ENCODE measurements around the gene SHROOM1. TPM values are rescaled to one million over a fixed set of nuclear protein-coding genes. Genes with fewer than 3 reads are reported as not detected.

The SHROOM1 gene
- total RNA-seq, 1 donor from 2014 or later: 4.5 TPM

- no peak for DNase-seq (ENCODE audit: low read depth)
Observed at GRCh38 chr5:132824426-132824825, 6.0 kb downstream of the SHROOM1 start.

DNA sequence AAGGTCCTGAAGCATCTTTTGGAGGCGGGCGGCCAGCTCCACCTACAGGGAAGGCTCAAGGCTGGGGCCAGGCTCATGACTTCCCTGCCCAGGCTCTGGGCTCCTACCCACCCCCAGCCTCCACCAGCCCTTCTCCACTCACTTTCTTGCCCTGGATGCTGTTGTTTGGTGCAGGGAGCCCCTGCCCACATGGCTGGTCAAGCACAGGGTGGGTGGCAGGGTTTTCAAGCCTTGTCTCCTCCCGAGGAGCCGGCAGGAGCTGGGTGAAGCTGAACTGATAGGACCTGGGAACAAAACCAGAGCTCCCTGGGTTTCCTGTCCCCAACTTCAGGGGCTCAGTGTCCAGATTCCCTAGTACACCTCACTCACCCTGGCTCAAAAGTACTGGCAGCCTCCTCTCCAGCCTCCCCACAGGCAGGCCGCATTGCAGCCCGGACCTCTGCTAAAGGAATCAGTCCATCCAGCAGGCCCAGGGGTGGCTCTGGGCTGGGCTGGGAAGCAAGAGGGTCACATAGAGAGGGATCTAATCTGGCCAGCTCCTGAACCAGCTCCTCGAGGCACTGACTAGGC is 6.9 kb downstream of the SHROOM1 start:
- DNase-seq (ENCODE audit: low read depth): no peak

DNA sequence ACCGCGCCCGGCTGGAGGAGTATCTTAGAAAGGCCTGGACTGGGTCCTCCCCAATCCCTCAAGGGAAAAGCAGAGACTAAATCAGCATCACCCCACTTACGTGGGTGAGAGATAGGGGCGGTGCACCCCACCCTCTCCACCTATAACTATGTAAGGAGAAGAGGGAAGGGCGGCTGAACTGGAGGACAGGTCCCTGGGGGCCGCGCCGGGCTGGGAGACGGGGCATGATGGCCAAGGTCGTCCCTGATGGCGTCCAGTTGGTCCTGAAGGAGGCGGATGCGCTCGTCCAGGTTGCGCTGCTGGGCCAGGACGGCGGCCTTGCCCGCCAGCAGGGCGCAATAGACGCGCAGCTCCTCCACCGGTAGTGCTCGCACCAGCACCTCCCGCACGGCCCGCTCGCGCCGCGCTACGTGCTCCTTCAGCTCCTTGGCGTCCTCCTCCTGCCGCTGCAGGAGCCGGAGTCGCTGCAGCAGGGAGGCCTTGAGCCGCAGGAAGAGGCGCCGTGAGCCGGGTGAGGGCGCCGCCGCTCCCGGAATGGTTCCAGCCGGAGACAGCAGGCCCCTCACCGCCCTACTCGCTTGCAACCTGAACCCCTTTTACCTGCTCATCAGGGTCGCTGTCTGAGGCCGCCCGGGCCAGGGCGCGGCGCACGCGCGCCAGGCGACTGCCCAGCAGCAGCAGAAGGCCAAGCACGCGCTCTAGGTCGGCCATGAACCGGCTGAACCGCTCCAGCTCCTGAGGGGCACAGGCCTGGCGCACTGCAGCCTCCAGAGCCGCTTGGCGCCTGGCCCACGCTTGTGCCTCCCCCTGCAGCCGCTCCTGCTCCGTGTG is 7.6 kb downstream of the SHROOM1 start:
- DNase-seq (ENCODE audit: low read depth): no peak

DNA sequence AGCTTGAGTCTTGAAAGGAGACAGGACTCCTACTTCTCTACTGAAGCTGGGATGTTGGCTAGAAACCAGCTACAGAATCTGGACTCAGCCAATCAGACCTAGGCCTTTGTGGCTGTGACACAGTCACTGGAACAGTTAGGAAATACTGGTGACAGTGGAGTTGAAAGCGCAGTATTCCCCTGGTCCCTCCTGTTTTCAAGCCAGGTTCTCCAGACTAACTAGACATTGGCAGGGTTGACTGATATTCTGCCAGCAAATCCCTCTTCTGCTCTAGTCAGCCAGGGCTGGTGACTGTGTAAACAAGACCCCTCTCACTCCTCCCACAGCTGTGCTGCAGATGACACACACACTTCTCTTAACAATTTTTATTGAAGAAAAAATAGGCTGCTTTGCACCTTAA is 8.7 kb downstream of the SHROOM1 start:
- no peak for DNase-seq (ENCODE audit: low read depth)

DNA sequence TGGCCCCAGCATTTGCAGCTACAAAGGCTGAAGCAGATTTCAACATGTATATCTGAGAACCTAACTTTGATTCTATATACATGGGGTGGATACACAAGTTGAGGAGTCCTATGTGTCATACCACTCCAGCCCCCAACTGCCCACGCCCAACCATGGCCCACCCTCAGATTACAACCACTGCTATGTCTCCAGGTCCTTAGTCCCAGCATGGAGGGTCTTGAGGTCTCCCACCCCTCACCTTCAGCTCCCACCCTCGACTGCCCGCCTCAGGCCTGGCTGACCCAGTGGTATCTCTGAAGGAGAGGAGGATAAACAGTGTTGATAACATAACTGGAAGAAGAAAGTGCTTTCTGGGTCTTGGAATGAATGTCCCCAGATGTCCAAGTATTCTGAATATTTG is 9.1 kb downstream of the SHROOM1 start:
- DNase-seq (ENCODE audit: low read depth): no peak

DNA sequence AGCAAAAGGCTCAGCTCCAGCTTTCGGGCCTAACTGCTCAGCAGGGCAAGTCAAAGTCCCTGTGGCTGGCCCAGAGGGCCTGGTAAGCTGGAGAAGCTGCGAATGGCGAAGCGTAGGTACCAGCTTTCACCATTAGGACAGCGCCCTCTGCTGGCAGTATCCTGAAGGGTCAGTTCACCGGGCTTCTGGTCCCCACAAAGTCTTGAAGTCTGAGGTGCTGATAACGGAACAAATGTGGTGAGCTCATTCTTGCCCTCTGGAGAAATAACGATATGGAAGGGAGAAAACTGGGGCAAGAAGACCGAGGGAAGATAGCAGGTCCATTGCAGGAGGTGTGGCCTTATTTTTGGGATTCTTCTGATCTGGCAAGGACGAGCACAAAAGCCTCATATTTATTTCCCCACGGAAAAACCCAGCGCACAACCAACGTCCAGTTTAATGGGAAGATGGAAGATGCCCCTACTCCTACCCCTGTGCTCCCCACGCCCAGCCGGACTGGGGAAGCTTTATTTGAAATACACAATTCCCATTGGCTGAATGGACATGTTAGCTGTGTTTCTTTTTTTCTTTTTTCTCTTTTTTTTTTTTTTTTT is 10.2 kb downstream of the SHROOM1 start:
- peak; percentile 83 for DNase-seq (ENCODE audit: low read depth)

DNA sequence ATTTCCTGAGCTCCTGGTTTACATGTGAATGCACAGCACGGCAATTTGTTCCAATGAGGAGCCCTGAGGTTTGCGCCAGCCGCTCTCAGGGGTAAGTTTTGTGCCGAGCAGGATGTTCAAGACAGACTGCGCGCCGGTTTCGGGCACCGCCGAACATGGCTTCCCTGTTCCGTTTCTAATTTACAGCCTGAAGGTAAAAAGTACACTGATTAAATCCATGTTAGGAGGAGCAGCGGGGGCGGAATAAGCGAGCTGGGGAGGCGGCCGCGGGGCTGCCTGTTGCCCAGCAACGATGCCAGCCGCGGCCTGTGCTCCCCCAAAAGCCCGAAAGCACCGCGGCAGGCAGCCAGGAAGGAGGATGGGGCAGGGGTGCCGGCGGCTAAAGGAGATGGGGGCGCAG is 11.0 kb downstream of the SHROOM1 start:
- DNase-seq (ENCODE audit: low read depth): no peak

DNA sequence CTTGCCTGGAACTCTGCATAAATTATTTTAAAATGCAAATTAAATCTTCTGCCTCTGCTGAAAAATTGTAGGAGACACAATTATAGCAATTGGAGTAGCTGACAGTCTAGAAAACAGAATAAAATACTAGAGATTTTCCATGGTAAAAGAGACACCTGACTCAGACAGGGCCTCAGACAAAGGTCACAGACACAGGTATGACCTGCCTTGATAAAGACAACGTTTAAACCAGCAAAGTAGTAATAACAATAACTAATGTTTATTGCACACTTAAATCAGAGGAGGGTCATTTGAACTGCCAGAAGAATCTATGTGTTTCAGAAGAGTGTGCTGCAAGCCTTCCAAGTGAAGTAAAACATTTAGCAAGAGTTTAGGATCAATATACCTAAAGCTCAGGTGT is 13.4 kb downstream of the SHROOM1 start:
- no peak for DNase-seq (ENCODE audit: low read depth)

GRCh38 chr5:132816554-132816953 is 13.9 kb downstream of the SHROOM1 start:
- peak; percentile 58 for DNase-seq (ENCODE audit: low read depth)

DNA sequence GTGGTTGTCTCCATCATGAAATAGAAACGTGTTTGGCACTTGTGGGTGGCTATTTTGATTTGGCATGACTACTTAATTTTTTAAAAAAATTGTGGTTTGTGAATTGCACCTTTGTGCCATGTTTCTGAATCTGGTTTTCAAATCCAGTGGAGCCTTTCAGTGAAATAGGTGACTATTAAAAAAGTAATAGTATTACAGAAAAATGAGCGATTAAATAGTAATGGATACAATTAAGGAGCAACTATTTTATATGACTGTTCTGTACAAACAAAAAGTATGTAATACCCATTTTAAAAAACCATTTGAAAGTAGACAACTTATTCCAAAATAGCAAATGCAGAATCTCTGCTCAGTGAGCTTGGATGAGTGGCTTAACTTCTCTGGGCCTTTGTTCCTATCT is 14.4 kb downstream of the SHROOM1 start:
- DNase-seq (ENCODE audit: low read depth): no peak

GRCh38 chr5:132815454-132815853 is 15.0 kb downstream of the SHROOM1 start:
- DNase-seq (ENCODE audit: low read depth): no peak

DNA sequence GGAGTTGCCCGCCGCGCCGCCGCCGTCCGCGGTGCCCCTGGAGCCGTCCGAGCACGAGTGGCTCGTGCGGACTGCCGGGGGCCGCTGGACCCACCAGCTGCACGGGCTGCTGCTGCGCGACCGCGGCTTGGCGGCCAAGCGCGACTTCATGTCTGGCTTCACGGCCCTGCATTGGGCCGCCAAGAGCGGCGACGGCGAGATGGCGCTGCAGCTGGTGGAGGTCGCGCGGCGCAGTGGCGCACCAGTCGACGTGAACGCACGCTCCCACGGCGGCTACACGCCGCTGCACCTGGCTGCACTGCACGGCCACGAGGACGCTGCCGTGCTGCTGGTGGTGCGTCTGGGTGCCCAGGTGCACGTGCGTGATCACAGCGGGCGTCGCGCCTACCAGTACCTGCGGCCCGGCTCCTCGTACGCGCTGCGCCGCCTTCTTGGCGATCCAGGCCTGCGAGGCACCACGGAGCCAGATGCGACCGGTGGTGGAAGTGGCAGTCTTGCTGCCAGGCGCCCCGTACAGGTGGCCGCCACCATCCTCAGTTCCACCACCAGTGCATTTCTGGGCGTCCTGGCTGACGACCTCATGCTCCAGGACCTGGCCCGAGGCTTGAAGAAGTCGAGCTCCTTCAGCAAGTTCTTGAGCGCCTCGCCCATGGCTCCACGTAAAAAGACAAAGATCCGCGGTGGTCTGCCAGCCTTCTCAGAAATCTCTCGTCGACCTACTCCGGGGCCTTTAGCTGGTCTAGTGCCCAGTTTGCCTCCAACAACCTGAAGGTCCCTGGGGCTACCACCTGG is 15.7 kb downstream of the SHROOM1 start:
- DNase-seq (ENCODE audit: low read depth): no peak

DNA sequence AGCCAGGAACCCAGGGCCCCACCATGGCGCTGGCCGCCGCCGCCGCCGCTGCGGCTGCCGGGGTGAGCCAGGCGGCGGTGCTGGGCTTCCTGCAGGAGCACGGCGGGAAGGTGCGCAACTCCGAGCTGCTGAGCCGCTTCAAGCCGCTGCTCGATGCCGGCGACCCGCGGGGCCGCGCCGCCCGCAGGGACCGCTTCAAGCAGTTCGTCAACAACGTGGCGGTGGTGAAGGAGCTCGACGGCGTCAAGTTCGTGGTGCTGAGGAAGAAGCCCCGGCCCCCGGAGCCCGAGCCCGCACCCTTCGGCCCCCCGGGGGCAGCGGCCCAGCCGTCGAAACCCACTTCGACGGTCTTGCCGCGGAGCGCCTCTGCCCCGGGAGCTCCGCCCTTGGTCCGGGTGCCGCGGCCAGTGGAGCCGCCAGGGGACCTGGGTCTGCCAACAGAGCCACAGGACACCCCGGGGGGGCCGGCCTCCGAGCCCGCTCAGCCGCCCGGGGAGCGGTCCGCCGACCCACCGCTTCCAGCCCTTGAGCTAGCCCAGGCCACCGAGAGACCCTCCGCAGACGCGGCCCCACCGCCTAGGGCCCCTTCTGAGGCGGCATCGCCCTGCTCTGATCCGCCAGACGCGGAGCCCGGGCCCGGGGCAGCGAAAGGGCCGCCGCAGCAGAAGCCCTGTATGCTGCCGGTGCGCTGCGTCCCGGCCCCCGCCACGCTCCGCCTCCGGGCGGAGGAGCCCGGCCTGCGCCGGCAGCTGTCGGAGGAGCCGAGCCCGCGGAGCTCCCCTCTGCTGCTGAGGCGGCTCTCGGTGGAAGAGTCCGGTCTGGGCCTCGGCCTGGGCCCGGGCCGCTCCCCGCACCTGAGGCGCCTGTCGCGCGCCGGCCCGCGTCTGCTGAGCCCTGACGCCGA is 16.6 kb downstream of the SHROOM1 start:
- no peak for DNase-seq (ENCODE audit: low read depth)

GRCh38 chr5:132812781-132813598 is 17.5 kb downstream of the SHROOM1 start, which contains the start of gene SOWAHA:
SOWAHA (plus strand) TSS chr5:132813302; CDS start chr5:132813622, 320 bp downstream.
- no peak for DNase-seq (ENCODE audit: low read depth)

DNA sequence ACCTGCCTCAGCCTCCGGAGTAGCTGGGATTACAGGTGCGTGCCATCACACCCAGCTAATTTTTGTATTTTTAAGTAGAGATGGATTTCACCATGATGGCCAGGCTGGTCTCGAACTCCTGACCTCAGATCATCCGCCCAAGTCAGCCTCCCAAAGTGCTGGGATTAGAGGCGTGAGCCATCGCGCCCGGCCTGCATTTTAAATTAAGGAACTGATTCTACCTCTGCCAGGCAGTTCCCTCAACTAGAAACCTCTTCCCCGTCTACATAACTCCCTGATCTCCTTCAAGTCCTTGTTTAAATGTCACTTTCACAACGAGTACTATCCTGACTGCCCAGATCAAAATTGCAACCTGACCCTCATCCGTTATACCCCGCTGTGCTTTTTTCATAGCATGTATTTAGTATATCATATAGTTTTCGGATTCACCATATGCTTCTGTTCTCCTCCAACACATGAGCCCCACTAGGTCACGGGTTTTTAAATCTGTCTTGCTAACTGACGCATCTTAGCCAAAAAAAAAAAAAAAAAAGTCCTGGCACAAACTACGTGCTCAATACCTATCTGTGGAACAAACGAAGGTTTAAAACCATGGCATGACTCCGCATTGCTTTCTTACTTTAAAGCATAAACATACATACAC is 18.2 kb downstream of the SHROOM1 start:
- DNase-seq (ENCODE audit: low read depth): no peak

GRCh38 chr5:132810605-132811004 is 19.8 kb downstream of the SHROOM1 start:
- DNase-seq (ENCODE audit: low read depth): no peak

GRCh38 chr5:132808866-132809265 is 21.6 kb downstream of the SHROOM1 start:
- DNase-seq (ENCODE audit: low read depth): no peak

- no peak for DNase-seq (ENCODE audit: low read depth)
Observed at GRCh38 chr5:132808448-132808847, 22.0 kb downstream of the SHROOM1 start.

DNA sequence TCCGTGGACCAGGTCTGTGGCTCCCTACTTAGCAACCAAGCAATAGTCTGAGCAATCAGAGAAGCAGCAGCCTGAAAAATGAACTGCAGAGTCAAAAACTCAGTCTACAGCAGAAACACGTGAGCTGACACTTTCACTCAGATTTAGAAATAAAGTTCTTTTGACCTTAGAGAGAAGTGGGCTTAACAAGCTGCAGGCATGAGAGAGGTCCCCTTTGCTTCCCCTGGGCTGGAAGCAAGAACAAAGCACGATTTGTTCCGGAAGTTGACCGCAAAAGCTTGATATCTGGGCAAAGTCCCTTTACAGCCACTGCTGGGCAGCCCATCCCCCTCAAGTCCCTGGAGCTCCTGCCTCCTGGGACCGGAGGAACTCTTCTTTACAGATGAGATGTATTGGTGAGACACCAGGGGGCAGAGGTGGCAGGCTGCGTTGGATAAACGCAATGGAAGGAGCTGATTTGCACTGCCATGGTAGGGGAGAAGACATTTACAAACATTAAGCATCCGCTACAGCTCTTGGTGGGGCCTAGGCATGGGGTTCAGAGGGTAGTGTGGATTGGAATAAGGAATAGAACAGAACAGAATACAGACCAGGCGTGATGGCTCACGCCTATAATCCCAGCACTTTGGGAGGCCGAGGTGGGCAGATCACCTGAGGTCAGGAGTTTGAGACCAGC is 23.1 kb downstream of the SHROOM1 start:
- DNase-seq (ENCODE audit: low read depth): peak; percentile 59

Measured in renal cortical epithelial cell (primary cell).